Left ventricle myocardium superior (tissue), 1 donor: ENCODE measurements around the gene PCDH17. TPM values are rescaled to one million over a fixed set of nuclear protein-coding genes. Genes with fewer than 3 reads are reported as not detected.
A peak's percentile ranks its signal among the peaks of the same experiment; 100 is the strongest.

Experiments used
- ATAC-seq: fragments of 200-7000 bp; cut with Tn5 transposase; one replicate; pipeline ENCODE4 v1.9.1; 2020; ENCODE audit warnings: mild to moderate bottlenecking, moderate library complexity
- DNase-seq: peaks from one replicate; pipeline ENCODE4 v3.0.0-alpha.2; 2020
- intact Hi-C: fragments of 100-400 bp; cut with micrococcal nuclease; formaldehyde crosslinking; loops from one replicate; pipeline ENCODE4 v1.11.0; 2022
- long read RNA-seq: library from polyadenylated mRNA; unstranded; transcript quantifications from one replicate; pipeline ENCODE4 v2.0.0, GENCODE V29; 2021
- total RNA-seq: library from RNA; stranded (reverse); fragmentation: NEBNext Ultra II Directional; extraction: Animal tissue kit (Norgen Biotek cat#: 25700); gene quantifications from one replicate; pipeline ENCODE4 v1.2.1, GENCODE V29; 2021
- donor health status: DM: no; HTN: yes; CAD: no; lungs with severe emphysema.

PCDH17 gene, protein sequence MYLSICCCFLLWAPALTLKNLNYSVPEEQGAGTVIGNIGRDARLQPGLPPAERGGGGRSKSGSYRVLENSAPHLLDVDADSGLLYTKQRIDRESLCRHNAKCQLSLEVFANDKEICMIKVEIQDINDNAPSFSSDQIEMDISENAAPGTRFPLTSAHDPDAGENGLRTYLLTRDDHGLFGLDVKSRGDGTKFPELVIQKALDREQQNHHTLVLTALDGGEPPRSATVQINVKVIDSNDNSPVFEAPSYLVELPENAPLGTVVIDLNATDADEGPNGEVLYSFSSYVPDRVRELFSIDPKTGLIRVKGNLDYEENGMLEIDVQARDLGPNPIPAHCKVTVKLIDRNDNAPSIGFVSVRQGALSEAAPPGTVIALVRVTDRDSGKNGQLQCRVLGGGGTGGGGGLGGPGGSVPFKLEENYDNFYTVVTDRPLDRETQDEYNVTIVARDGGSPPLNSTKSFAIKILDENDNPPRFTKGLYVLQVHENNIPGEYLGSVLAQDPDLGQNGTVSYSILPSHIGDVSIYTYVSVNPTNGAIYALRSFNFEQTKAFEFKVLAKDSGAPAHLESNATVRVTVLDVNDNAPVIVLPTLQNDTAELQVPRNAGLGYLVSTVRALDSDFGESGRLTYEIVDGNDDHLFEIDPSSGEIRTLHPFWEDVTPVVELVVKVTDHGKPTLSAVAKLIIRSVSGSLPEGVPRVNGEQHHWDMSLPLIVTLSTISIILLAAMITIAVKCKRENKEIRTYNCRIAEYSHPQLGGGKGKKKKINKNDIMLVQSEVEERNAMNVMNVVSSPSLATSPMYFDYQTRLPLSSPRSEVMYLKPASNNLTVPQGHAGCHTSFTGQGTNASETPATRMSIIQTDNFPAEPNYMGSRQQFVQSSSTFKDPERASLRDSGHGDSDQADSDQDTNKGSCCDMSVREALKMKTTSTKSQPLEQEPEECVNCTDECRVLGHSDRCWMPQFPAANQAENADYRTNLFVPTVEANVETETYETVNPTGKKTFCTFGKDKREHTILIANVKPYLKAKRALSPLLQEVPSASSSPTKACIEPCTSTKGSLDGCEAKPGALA (N-terminal part only)
- total RNA-seq = 2.9 TPM
- long read RNA-seq, full-length matches to known transcripts = 3 of 6 reads
- long read RNA-seq, partial matches to known transcripts = 2 of 6 reads
- long read RNA-seq, other reads (novel, unspliced or antisense) = 1 of 6 reads

- ATAC-seq (peak; percentile 49), DNase-seq (peak; percentile 33)
These were observed at the start of gene PCDH17 for GRCh38 chr13:57631596-57632275. Gene PCDH17 (plus strand): TSS chr13:57631744. CDS start chr13:57632547, 803 bp downstream.

GRCh38 chr13:57582032-57582431 lies 49.5 kb upstream of the PCDH17 start:
- DNase-seq (no peak), ATAC-seq (no peak)
- intact Hi-C loops = no loop called here

More at GRCh38 chr13:57631596-57632275, at the start of gene PCDH17:
- intact Hi-C loops = no loop called here

- DNase-seq = no peak
- no peak for ATAC-seq
- intact Hi-C loops = no loop called here
These were observed 48.0 kb upstream of the PCDH17 start for GRCh38 chr13:57583529-57583928.

DNA sequence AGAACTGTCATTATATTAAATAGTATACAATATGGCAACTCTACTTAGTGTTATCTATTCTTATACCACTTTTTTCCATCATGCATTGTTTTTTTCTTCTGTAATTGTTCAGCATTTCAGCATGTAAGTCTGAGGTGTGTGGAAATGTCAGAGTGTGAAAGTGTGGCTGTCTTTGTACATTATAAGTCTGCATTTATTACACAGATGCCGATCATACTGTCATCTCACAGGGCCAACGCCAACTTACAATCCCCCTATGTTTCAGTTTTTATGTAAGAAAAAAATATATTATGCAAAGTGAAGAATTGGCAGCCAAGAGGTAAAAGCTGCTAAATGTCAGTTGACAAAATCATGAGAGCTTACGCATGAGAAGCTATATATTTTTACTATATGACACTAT lies 42.9 kb upstream of the PCDH17 start:
- intact Hi-C loops = no loop called here
- no peak for ATAC-seq
- DNase-seq = no peak

DNA sequence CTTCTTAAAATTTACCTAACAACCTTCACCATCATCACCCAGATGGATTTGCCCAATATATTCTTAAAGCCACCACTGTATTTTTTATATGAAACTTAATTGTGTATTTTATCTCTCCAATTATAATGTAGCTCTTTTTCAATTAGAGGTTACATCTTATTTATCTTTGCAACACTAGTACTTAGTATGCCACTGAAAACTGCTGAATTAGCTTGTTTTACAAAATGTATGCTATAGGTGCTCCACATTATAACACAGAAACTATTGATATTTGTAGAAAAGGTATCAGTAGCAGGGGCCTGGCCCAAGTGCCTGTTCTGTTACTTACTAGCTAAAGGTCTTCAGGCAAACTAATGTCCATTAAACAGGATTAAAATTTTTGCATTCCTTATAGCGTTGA lies 35.8 kb upstream of the PCDH17 start:
- no peak for DNase-seq
- no peak for ATAC-seq
- intact Hi-C loops = no loop called here

DNA sequence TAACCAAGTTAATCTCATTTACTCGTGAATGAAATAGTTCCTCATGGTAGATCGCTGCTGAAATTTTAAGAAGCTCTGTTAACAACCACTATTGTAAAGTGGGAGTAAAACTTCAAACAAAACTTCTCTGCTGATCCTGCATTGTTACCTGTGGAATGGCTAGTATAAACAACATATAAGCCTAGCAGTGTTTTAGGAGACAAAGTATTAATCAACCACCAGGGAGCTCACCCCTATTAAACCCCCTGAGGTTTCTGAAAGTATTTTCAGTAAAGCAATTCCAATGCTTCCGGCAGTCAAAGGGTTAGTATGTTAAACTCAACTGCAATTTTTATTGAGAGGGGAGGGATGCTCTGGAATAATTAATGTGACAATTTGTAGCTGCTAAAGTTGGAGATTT lies 30.0 kb upstream of the PCDH17 start:
- ATAC-seq (no peak), DNase-seq (no peak)
- intact Hi-C loops = no loop called here

- DNase-seq (no peak), ATAC-seq (no peak)
- intact Hi-C loops = no loop called here
These were observed 27.1 kb upstream of the PCDH17 start for GRCh38 chr13:57604442-57604841.

- intact Hi-C loops = no loop called here
These were observed 19.6 kb upstream of the PCDH17 start for GRCh38 chr13:57611969-57612368.

DNA sequence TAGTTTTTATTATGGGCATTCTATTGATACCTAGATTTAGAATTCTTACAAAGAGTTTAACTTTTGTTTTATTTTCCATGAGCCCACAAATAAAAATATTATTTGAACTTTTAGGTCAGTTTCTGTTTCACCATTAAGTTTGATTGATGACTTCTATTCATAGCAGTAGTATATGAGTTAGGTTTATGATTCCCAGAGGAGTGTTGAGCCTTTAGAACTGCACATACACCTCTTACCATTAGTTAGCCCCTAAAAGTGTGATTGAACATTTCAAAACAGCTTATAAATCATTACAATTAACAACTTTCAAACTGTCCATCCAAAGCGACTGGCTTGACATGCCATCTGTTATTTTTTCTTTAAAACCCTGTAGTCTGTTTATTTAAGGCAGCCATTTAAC lies 19.0 kb upstream of the PCDH17 start:
- ATAC-seq (no peak), DNase-seq (no peak)
- intact Hi-C loops = no loop called here

More at GRCh38 chr13:57611969-57612368, 19.6 kb upstream of the PCDH17 start:
- ATAC-seq (no peak), DNase-seq (no peak)

DNA sequence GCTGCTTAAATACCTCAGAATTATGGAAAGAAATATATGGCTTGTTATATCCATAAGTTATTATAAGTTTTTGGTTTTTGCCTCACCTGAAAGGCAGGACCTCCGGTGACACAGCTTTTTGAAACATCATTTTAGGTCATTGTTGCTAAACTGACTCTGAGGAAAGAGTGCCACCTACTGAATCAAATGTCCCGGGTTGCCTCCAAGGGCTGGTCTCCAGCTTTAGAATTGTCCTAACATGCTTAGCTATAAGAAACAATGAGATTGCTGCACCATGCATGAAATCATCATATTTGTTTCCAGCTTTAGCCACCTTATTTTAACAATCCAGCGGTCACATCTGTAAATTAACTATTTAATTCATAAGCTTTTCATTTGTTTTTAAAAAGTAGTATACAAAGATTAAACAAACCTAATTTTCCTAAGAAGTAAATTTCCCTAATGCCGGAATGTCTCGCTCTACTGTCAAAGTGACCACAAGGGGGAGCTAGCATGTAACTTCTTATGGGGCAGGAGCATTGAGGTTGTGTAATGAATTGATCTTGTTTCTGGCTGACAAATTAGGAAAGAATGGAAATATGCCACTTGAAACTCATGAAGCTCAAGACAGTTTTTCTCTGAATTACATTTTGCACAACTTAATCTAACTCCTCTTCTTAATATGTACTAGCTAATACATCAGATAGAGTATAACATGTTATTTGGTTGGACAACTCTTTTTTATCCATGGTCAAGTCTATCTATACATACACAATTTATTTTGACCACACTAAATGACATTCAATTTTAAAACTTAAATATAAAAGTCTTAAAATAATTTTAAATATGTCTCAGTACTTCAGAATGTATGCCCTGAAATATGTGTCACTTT lies 6.7 kb upstream of the PCDH17 start:
- DNase-seq (no peak), ATAC-seq (peak; percentile 45)
- intact Hi-C loops = loop anchor here (5.0 kb wide), 1 partner anchor 233 kb away; no protein-coding TSS in a partner anchor

DNA sequence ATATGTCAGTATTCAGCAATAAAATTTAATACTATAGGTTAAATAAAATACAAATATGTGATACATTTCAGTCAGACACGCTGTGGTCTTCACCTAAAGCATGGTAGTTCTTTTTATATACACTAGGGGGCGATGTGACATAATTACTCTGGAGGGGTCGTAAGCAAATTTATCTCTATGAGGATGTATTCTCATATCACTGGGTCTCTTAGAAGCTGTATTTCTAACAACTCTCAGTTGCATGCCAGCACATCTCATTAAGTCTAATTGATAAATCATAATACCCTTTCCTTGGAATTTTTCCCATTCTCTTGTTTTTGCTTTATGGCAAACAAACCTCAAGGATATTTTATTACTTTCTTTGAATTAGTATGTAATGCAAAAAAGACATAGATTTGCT lies 3.9 kb upstream of the PCDH17 start:
- ATAC-seq = no peak
- intact Hi-C loops = loop anchor here (5.0 kb wide), 1 partner anchor 230 kb away; no protein-coding TSS in a partner anchor
- no peak for DNase-seq

DNA sequence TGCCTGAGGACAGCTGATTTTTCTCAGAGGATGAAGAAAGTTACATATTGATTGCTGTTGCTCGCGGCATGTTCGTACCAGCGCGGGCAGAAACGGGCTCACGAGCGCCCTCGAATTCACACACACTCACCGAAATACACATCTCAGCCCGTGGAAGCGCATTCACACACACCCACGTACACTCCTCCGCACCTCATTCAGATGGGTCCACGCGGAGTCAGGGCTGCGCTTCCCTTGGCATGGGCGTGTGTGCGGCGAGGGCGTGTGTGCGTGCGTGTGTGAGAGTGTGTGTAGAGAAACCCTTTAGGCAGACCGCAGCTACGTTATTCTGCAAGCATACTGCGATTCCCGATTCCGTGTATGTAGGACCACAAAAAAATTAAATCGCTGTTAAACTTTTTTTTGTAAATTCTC lies 2.1 kb upstream of the PCDH17 start:
- ATAC-seq = peak; percentile 4
- intact Hi-C loops = loop anchor here (5.0 kb wide), 1 partner anchor 228 kb away; no protein-coding TSS in a partner anchor
- DNase-seq = peak; percentile 42

DNA sequence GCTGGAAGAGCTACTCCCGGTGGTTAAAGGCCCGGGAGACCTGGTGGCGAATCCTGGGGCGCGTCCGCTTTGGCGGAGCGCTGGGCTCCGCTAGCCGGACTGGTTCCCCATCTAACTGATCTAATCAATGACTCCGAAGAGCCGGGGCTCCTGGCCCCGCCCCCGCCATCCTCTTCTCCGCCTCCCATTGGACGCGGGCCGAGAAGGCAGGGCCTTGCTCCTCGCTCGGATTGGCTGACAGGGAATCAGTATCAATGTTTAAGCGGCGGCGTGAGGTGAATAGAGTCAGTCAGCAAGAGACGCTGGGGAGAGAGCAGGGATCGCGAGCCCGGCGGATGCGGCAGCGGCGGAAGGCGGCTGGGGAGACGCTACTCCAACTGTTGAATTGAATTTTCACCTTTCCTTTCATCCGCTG lies 1.7 kb upstream of the PCDH17 start:
- DNase-seq = peak; percentile 91
- peak; percentile 84 for ATAC-seq
- intact Hi-C loops = loop anchor here (5.0 kb wide), 1 partner anchor 227 kb away; no protein-coding TSS in a partner anchor

DNA sequence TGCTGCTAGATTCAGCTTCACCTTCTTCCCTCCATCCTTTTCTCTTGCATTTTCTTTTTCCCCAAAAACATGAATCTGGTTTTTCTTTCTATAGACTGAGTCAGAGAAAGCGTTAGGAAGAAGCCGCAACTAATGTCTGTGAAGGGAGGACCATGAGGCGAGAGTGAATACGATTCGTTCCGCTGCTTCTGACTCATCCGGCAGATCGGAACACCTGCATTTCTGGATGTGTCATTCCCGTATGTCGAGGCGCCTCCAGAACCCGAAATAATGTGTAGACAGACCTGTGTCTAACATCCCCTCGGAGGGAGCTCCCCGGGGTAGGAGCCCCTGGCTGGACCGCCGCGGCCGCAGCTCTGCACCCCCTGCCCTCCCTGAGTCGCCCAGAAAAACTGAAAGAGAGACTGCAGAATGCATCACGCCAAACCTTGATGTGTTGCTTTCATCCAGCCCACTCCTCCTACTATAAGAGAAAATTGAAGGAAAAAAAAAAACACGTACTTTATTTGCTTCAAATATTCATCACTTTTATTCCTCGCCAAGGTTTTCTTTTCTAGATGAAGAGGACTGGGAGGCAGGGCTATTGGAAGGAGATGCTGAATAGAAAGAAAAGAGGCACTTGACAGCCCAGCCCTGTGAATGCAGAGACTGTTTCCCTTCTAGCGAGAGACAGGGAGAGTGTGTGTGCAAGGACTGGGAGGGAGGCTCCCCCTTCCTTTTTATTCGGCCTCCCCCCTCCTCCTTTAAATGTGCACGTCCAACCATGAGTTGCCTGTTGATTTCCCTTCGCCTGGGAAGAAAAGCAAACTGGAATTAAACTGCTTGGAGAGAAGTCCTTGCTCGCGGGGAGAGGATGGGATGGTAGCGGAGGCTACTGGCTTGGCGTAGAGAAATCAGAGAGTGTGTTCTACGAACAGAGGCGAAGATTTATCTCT lies 616 bp upstream of the PCDH17 start:
- ATAC-seq = peak; percentile 5
- intact Hi-C loops = no loop called here
- DNase-seq = no peak

- DNase-seq = peak; percentile 37
- intact Hi-C loops = no loop called here
These were observed 964 bp downstream of the PCDH17 start for GRCh38 chr13:57632276-57633140.

More at GRCh38 chr13:57632276-57633140, 964 bp downstream of the PCDH17 start:
- ATAC-seq = no peak
